HG02642 (cell line): ENCODE measurements around the gene METTL2B.
"Not testable (repeated sequence)": the region's sequence is repeated elsewhere in the genome, so short reads cannot be mapped to it uniquely, and the experiment has no call there.

Experiments used
- ATAC-seq: cut with Tn5 transposase; IDR thresholded peaks from one replicate; pipeline ENCODE4 v1.9.1; 2021; ENCODE audit warnings: mild to moderate bottlenecking; ENCODE audit not compliant: unreplicated experiment, poor library complexity

The METTL2B gene

DNA sequence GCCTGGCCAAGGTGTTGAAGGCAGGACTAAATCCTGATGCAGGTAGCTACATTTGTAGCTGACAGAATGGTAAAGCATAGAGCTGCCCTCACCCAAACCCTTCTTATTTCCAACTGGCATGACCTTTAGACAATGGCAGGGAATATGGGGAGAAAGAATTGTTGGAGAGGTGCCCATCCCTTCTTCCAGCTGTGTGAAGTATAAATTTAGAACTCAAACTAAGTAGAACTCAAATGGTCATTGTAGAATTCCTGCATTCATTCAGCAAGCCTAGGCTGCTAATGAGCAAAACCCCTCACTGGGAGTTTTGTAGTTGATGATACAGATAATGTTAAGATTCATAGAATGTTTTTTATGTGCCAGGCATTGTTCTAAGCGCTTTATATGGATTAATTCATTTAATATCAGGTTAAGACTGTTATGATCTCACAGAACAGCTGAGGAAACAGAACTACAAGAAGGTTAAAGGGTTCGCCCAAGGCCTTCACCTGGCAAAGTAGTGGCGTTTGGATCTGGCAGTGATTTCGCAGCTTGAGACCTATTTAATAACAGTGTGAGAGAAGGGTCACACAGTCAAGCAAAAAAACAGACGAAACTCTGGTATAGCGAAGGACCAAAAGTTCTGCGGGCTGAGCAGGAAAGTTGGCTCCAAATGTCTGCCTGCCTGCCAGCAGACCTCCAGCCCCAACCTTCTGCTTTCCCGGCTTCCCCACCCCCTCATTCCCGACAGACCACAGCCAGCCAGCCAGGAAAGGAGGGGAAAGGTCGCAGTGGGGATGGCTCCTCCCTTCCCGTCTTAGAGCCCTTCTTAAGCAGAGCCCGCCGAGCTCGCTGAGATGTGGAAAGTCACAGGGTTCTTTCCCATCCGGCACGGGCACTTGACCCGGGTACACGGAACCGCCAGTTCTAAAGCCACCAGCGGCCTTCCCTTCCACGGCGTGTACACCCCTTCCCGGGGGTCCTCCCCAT lies 22.4 kb upstream of the METTL2B start:
- no peak for ATAC-seq

GRCh38 chr7:128454808-128455542 lies 21.6 kb upstream of the METTL2B start:
- ATAC-seq = no peak

GRCh38 chr7:128455543-128456254 lies 20.8 kb upstream of the METTL2B start, which contains the start of gene HILPDA:
HILPDA (plus strand) TSS chr7:128455878; CDS start chr7:128457269, 1,391 bp downstream.
- peak; percentile 91 for ATAC-seq

DNA sequence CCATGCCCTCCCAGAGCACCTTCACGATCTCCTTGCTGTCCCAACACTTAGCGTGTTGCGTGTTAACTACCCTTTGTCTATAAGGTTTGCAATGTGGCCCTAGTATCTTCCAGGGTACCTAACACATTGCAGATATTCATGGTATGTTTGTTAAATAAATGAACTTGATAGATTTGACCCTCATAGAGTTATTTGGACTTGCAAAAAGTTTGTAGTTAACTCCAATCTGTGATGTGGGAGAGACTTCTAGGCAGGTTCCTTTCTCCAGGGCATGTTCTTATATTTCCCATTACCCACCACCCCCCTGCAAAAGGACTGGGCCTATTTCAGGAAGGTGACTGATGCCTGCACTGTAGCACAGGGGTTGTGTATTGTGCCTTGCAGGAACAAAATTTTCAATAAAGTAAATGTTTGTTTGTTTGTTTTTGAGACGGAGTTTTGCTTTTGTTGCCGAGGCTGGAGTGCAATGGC lies 20.3 kb upstream of the METTL2B start:
- no peak for ATAC-seq

GRCh38 chr7:128457385-128457784 lies 19.2 kb upstream of the METTL2B start:
- ATAC-seq = not testable (repeated sequence)

DNA sequence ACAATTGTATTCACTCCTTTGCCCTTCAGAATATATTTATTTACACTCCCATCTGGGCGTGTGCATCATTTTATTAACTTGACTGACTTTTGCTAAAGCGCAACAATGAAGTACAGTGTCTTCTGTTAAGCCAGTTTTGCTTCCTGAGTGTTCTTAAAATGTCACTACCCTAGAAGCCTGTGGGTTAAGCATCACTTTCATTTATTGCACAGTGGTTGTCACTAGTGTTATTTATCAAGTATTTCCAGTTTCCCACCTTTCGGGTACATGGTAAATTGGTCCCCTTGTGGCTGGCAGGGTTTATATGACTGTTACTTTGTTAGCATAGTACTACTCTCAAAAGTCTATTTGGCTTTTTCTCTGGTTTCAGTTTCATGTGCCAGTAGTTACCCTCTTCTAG lies 17.6 kb upstream of the METTL2B start:
- peak; percentile 24 for ATAC-seq

- ATAC-seq = peak; percentile 43
Measured at GRCh38 chr7:128459394-128459878, 17.1 kb upstream of the METTL2B start.

DNA sequence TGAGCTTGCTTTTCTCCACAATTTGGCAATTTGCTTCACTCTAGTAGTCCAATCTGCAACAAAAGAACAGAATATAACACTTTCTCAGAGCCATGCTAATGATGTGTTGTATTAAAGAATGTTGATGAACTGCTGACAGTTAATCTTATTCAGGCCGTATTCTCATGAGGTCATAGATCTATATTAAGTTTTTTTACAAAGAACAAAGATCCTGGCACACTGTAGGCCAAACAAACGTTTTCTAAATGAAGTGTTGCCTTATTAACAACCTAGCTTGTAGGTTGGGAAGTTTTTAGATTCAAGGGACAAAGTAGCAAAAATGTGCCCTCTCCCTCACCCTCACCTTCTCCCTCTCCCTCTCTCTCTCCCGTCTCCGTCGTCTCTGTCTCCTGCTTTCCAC lies 14.1 kb upstream of the METTL2B start:
- no peak for ATAC-seq

DNA sequence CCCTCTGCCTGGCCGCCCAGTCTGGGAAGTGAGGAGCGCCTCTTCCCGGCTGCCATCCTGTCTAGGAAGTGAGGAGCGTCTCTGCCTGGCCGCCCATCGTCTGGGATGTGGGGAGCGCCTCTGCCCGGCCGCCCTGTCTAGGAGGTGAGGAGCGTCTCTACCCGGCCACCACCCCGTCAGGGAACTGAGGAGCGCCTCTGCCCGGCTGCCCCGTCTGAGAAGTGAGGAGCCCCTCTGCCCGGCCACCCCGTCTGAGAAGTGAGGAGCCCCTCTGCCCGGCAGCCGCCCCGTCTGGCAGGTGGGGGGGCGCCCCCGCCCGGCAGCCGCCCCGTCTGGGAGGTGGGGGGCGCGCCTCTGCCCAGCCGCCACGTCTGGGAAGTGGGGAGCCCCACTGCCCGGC lies 13.2 kb upstream of the METTL2B start:
- ATAC-seq = not testable (repeated sequence)

- not testable (repeated sequence) for ATAC-seq
Measured at GRCh38 chr7:128463933-128464332, 12.6 kb upstream of the METTL2B start.

- ATAC-seq = not testable (repeated sequence)
Measured at GRCh38 chr7:128466871-128467270, 9.7 kb upstream of the METTL2B start.

- peak; percentile 1 for ATAC-seq
Measured at GRCh38 chr7:128477336-128477690, 765 bp downstream of the METTL2B start.

GRCh38 chr7:128479082-128479481 lies 2.5 kb downstream of the METTL2B start:
- ATAC-seq = not testable (repeated sequence)

DNA sequence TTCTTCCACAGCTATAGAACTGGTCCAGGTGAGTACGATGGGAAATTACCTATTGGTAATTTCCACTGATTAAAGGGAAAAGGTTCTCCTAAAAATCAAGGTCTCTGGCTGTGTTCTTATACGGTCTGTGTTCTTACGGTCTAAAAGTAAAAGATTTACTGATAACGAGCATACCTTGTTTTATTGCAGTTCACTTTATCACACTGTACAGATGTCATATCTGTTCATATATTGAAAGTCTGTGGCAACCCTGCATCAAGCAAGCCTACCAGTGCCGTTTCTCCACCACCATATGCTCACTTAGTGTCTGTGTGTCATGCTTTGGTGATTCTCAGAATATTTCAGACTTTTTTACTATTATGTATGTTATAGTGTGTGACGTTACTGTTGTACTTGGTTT lies 11.6 kb downstream of the METTL2B start:
- ATAC-seq = not testable (repeated sequence)

GRCh38 chr7:128497405-128497804 lies 20.9 kb downstream of the METTL2B start:
- no peak for ATAC-seq

DNA sequence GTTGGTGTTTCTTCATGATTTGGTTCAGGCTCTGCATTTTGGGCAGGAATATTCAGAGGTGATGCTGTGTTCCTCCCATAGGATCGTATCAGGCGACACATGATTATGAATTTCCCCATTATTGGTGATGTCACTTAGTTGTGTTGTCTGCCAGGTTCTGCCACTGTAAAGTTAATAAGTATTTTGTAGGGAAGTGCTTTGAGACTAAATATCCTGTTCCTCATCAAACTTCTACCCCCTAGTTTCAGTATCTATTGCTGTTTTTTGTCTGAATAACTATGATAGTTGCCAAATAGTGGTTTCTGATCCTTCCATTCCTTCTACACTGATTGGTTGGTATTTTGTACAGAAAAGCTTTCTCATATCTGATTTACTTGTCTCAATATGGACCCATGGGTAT lies 28.9 kb downstream of the METTL2B start:
- ATAC-seq = not testable (repeated sequence)

GRCh38 chr7:128506819-128507218 lies 30.3 kb downstream of the METTL2B start:
- peak; percentile 54 for ATAC-seq

DNA sequence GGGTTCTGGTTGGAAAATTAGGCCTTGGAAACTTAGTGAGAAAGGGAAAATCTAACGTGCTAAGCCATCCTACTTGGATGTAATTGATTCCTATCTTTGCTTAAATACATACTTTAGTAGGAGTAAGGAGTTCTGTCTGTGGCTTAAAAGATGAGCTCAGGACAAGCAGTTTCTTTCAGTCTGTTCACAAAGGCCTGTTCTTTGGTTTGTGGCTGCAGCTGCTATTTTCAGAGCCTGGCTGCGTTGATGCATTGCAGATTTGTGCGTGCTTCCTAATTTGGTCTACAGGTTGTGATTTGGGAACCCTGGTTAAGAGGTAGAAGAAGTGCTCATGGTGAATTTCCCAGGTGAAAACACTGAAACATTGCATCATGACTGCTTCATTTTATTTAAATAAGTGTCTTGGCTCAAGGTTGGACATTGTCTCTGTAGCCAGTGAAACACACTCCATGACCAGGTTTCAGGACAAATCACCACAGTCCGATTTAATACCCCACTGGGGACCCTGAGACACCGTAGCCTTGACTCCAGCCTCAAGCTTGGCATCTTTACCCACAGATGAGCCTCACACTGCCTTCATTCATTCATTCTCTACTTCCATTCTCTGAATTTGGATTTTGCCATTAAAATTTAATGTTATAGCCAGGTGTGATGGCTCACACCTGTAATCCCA lies 30.9 kb downstream of the METTL2B start:
- ATAC-seq = peak; percentile 51

DNA sequence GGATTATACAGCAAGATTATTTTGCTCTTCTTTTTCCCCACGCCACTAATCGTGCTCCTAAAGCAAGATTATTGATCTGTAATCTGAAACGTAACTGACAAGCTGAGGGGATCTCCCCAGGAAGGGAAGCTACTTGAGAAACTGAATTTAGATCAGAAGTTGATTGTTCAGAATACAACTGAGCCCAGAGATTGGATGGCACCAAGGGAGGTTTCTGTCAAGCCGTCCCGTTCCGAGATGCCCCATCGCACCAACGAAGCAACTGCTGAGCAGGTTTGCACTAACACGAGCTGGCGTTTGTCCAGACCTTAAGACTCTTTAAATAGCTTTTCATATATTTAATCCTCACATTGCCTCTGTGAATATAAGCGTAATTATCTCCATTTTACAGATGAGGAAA lies 35.1 kb downstream of the METTL2B start:
- not testable (repeated sequence) for ATAC-seq

DNA sequence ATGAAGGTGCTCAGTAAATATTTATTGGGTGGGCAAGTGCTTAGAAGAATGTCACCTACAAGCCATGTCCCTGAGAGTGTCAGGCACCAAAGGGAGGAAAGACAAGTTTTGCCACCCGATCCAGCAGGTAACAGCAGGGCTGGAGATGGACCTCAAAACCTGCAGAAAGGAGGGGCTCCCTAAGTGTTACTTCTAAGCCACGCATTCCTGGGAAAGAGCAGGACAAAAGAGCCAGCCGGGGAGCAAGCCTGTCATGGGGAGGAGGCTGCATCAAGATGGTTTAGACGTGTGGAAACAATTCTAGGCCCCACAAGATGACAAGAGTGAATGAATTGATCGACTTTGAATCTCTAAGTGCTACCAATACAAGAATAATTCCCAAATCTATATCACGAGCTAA lies 38.7 kb downstream of the METTL2B start:
- not testable (repeated sequence) for ATAC-seq
